ENCODE data around the gene RUSF1.

Gene RUSF1

GRCh38 chr16:31493506-31494125, 14.6 kb downstream of the RUSF1 start:
- no peak overlapping the region for H3K27ac ChIP-seq
- in situ Hi-C loops (cut with HindIII; ENCODE audit: low pct_ligation_motif_present, low sequenced_read_pairs) = no loop called here
- peaks cover 28% of the 10 kb centered on the region for H3K36me3 ChIP-seq (replicated peaks)
- no peaks in the 10 kb centered on the region for H3K27me3 ChIP-seq (replicated peaks)
- no peak for TF ChIP-seq CTCF (IDR thresholded peaks at IDR 0.05; ENCODE audit: low read depth, low read length, missing control alignments)
- no peak for DNase-seq
- no peak overlapping the region for H3K4me3 ChIP-seq (ENCODE audit: low read depth, low read length)

GRCh38 chr16:31491778-31492418, 16.3 kb downstream of the RUSF1 start:
- Histone ChIP-seq H3K27me3 (replicated peaks) (peaks cover 5% of the 10 kb centered on the region), H3K36me3 (replicated peaks) (peaks cover 22% of the 10 kb centered on the region), H3K27ac (no peak overlapping the region), H3K4me3 (ENCODE audit: low read depth, low read length) (no peak overlapping the region)
- no peak for TF ChIP-seq CTCF (IDR thresholded peaks at IDR 0.05; ENCODE audit: low read depth, low read length, missing control alignments)
- no peak for DNase-seq
- in situ Hi-C loops (cut with HindIII; ENCODE audit: low pct_ligation_motif_present, low sequenced_read_pairs) = no loop called here

GRCh38 chr16:31489616-31490584, 18.3 kb downstream of the RUSF1 start:
- Histone ChIP-seq H3K27ac (no peak overlapping the region), H3K4me3 (ENCODE audit: low read depth, low read length) (no peak overlapping the region), H3K27me3 (replicated peaks) (peaks cover 5% of the 10 kb centered on the region), H3K36me3 (replicated peaks) (peaks cover 12% of the 10 kb centered on the region)
- in situ Hi-C loops (cut with HindIII; ENCODE audit: low pct_ligation_motif_present, low sequenced_read_pairs) = no loop called here
- no peak for TF ChIP-seq CTCF (IDR thresholded peaks at IDR 0.05; ENCODE audit: low read depth, low read length, missing control alignments)
- no peak for DNase-seq

GRCh38 chr16:31489298-31489564, 19.0 kb downstream of the RUSF1 start:
- in situ Hi-C loops (cut with HindIII; ENCODE audit: low pct_ligation_motif_present, low sequenced_read_pairs) = no loop called here
- Histone ChIP-seq H3K27ac (no peak overlapping the region), H3K36me3 (replicated peaks) (peaks cover 12% of the 10 kb centered on the region), H3K27me3 (replicated peaks) (peaks cover 5% of the 10 kb centered on the region), H3K4me3 (ENCODE audit: low read depth, low read length) (no peak overlapping the region)
- TF ChIP-seq CTCF (IDR thresholded peaks at IDR 0.05; ENCODE audit: low read depth, low read length, missing control alignments) = no peak
- no peak for DNase-seq

GRCh38 chr16:31488468-31489297, 19.5 kb downstream of the RUSF1 start:
- no peak for DNase-seq
- Histone ChIP-seq H3K4me3 (ENCODE audit: low read depth, low read length) (peak overlapping the region; percentile 52), H3K27me3 (replicated peaks) (peaks cover 5% of the 10 kb centered on the region), H3K27ac (no peak overlapping the region), H3K36me3 (replicated peaks) (peaks cover 12% of the 10 kb centered on the region)
- in situ Hi-C loops (cut with HindIII; ENCODE audit: low pct_ligation_motif_present, low sequenced_read_pairs) = no loop called here
- TF ChIP-seq CTCF (IDR thresholded peaks at IDR 0.05; ENCODE audit: low read depth, low read length, missing control alignments) = no peak

Measured in brain microvascular endothelial cell (primary cell).